CD4-positive, alpha-beta memory T cell (primary cell): ENCODE results near the gene PDE6A. TPM values are rescaled to one million over a fixed set of nuclear protein-coding genes. Genes with fewer than 3 reads are reported as not detected.

ENCODE experiments used
- CTCF ChIA-PET: fragments of 350-600 bp; sonication (Branson Sonifier 250); formaldehyde crosslinking; loops from one replicate; lab custom pipeline; 2021; ENCODE audit warnings: inconsistent platforms; ENCODE audit not compliant: partially characterized antibody; lab: Charles Lee
- POLR2A ChIA-PET: fragments of 350-600 bp; sonication (Branson Sonifier 250); formaldehyde crosslinking; loops from one replicate; lab custom pipeline; 2021; ENCODE audit not compliant: partially characterized antibody; lab: Charles Lee
- DNase-seq, 5 donors: peaks; one replicate each; pipeline versions ENCODE4 v3.0.0 to v3.0.0-alpha.2; 2020 to 2022; ENCODE audit warnings: mixed read lengths in 1 of 5
- H3K27ac ChIP-seq: one replicate; pipeline ENCODE4 v1.7.0; 2013; ENCODE audit warnings: low read depth, low read length
- H3K27me3 ChIP-seq: 2 replicates; pipeline ENCODE4 v1.7.0; 2013; ENCODE audit warnings: mild to moderate bottlenecking, low read length, moderate library complexity; ENCODE audit not compliant: insufficient read depth
- H3K36me3 ChIP-seq: 2 replicates; pipeline ENCODE4 v1.7.0; 2013; ENCODE audit warnings: mild to moderate bottlenecking, low read length, moderate library complexity; ENCODE audit not compliant: insufficient read depth
- H3K4me1 ChIP-seq: 2 replicates; pipeline ENCODE4 v1.7.0; 2013; ENCODE audit warnings: mild to moderate bottlenecking, low read length, moderate library complexity; ENCODE audit not compliant: insufficient read depth
- H3K4me3 ChIP-seq, 2 donors: one replicate each; pipeline ENCODE4 v1.7.0; 2013; ENCODE audit warnings: low read length in 2 of 2, mild to moderate bottlenecking in 1 of 2
- H3K9me3 ChIP-seq, 2 donors: one replicate each; pipeline ENCODE4 v1.7.0; 2013; ENCODE audit warnings: low read length in 2 of 2, control low read depth in 1 of 2; ENCODE audit not compliant: control insufficient read depth in 1 of 2
- H3K27ac Mint-ChIP-seq, 7 donors: one replicate each; pipeline ENCODE4 v1.8.0; 2020 to 2021; ENCODE audit warnings: mixed read lengths in 7 of 7, mild to moderate bottlenecking in 6 of 7, inconsistent platforms in 3 of 7, moderate library complexity in 3 of 7
- H3K27me3 Mint-ChIP-seq, 2 donors: one replicate each; pipeline ENCODE4 v1.8.0; 2020 to 2021; ENCODE audit warnings: mixed read lengths in 2 of 2
- H3K36me3 Mint-ChIP-seq, 2 donors: one replicate each; pipeline ENCODE4 v1.8.0; 2020 to 2021; ENCODE audit warnings: mixed read lengths in 2 of 2, inconsistent platforms in 1 of 2, mild to moderate bottlenecking in 1 of 2
- H3K4me1 Mint-ChIP-seq, 4 donors: one replicate each; pipeline ENCODE4 v1.8.0; 2020 to 2021; ENCODE audit warnings: mixed read lengths in 4 of 4, mild to moderate bottlenecking in 1 of 4
- H3K4me3 Mint-ChIP-seq, 8 donors: one replicate each; pipeline ENCODE4 v1.8.0; 2020 to 2021; ENCODE audit warnings: mixed read lengths in 8 of 8, mild to moderate bottlenecking in 7 of 8, moderate library complexity in 6 of 8, inconsistent platforms in 3 of 8
- H3K9me3 Mint-ChIP-seq, 8 donors: one replicate each; pipeline ENCODE4 v1.8.0; 2020 to 2021; ENCODE audit warnings: mixed read lengths in 8 of 8, mild to moderate bottlenecking in 5 of 8, inconsistent platforms in 3 of 8, moderate library complexity in 1 of 8
- intact Hi-C: fragments of 100-400 bp; cut with micrococcal nuclease; formaldehyde crosslinking; loops from one replicate; pipeline ENCODE4 v1.15.1; 2023
- polyA plus RNA-seq, 2 donors: library from polyadenylated mRNA; unstranded; fragments of 300-500 nt; fragmentation: Illumina TruSeq; gene quantifications; one replicate each; pipeline ENCODE4 v1.2.3, GENCODE V29; 2021
- total RNA-seq, 2 experiments: library from RNA; stranded (reverse); gene quantifications; one replicate each; pipeline ENCODE4 v1.2.3, GENCODE V29; 2021

Gene PDE6A
- total and polyA plus RNA-seq, 4 experiments from 2014 or later: not detected

- no peak overlapping the region for H3K4me3 Mint-ChIP-seq
- H3K9me3 Mint-ChIP-seq: no peaks in the 10 kb centered on the region
- H3K4me1 ChIP-seq: no peaks in the 10 kb centered on the region
- intact Hi-C loops: no loop called here
- no peaks in the 10 kb centered on the region for H3K9me3 ChIP-seq
- CTCF ChIA-PET: interaction anchor here (0.8 to 15.3 kb wide), 14 partner anchors 9 to 193 kb away, joined by 3 to 309 read pairs (median 8); no protein-coding TSS in a partner anchor
- no peak overlapping the region for H3K4me3 ChIP-seq
- H3K36me3 Mint-ChIP-seq: peaks cover 13 to 14% of the 10 kb centered on the region in 2 donors
- H3K27ac ChIP-seq: no peak overlapping the region
- peaks cover 0 to 4% (median 2%) of the 10 kb centered on the region in 4 donors for H3K4me1 Mint-ChIP-seq
- H3K27me3 Mint-ChIP-seq: no peaks in the 10 kb centered on the region
- no peaks in the 10 kb centered on the region for H3K36me3 ChIP-seq
- no peak overlapping the region for H3K27ac Mint-ChIP-seq
- no peaks in the 10 kb centered on the region for H3K27me3 ChIP-seq
- DNase-seq: no peak
- POLR2A ChIA-PET: no interaction called here
Observed at GRCh38 chr5:149830579-149830978, 114.0 kb downstream of the PDE6A start.

- Mint-ChIP-seq H3K27ac (no peak overlapping the region), H3K4me1 (peaks cover 0 to 4% (median 2%) of the 10 kb centered on the region in 4 donors), H3K4me3 (no peak overlapping the region), H3K9me3 (no peaks in the 10 kb centered on the region), H3K27me3 (no peaks in the 10 kb centered on the region), H3K36me3 (peaks cover 9% of the 10 kb centered on the region in 2 donors)
- DNase-seq: no peak
- Histone ChIP-seq H3K27ac (no peak overlapping the region), H3K27me3 (no peaks in the 10 kb centered on the region), H3K4me3 (no peak overlapping the region), H3K4me1 (no peaks in the 10 kb centered on the region), H3K9me3 (no peaks in the 10 kb centered on the region), H3K36me3 (no peaks in the 10 kb centered on the region)
- CTCF ChIA-PET: interaction anchor here (0.6 to 15.3 kb wide), 20 partner anchors 9 to 879 kb away, joined by 3 to 309 read pairs (median 4); no protein-coding TSS in a partner anchor
- POLR2A ChIA-PET: no interaction called here
- intact Hi-C loops: loop anchor here (2.0 kb wide), 1 partner anchor 99 kb away; the partner anchor contains the start of gene PPARGC1B
Observed at GRCh38 chr5:149829954-149830353, 114.6 kb downstream of the PDE6A start.

- CTCF ChIA-PET: interaction anchor here (0.6 to 15.3 kb wide), 29 partner anchors 8 to 426 kb away, joined by 3 to 309 read pairs (median 4); no protein-coding TSS in a partner anchor
- Mint-ChIP-seq H3K27me3 (no peaks in the 10 kb centered on the region), H3K36me3 (peaks cover 4 to 5% of the 10 kb centered on the region in 2 donors), H3K27ac (peak overlapping the region in 1 of 7 donors; percentile 54), H3K9me3 (no peaks in the 10 kb centered on the region), H3K4me3 (no peak overlapping the region), H3K4me1 (peaks cover 0 to 4% (median 2%) of the 10 kb centered on the region in 4 donors)
- H3K27ac ChIP-seq: no peak overlapping the region
- no peaks in the 10 kb centered on the region for H3K36me3 ChIP-seq
- H3K4me1 ChIP-seq: no peaks in the 10 kb centered on the region
- no peaks in the 10 kb centered on the region for H3K9me3 ChIP-seq
- H3K27me3 ChIP-seq: no peaks in the 10 kb centered on the region
- POLR2A ChIA-PET: interaction anchor here (1.4 kb wide), 1 partner anchor 192 kb away, joined by 4 read pairs; no protein-coding TSS in a partner anchor
- H3K4me3 ChIP-seq: no peak overlapping the region
- intact Hi-C loops: loop anchor here (1.0 to 2.0 kb wide), 3 partner anchors 98 to 192 kb away; partner anchors contain the start of gene PPARGC1B
- peak; percentile 65 to 73 (median 67) for DNase-seq
Observed at GRCh38 chr5:149828161-149829011, 116.2 kb downstream of the PDE6A start.

- POLR2A ChIA-PET: interaction anchor here (1.4 kb wide), 1 partner anchor 191 kb away, joined by 4 read pairs; no protein-coding TSS in a partner anchor
- Histone ChIP-seq H3K27ac (no peak overlapping the region), H3K36me3 (no peaks in the 10 kb centered on the region), H3K4me3 (no peak overlapping the region), H3K27me3 (no peaks in the 10 kb centered on the region), H3K9me3 (no peaks in the 10 kb centered on the region), H3K4me1 (no peaks in the 10 kb centered on the region)
- H3K36me3 Mint-ChIP-seq: peaks cover 4 to 5% of the 10 kb centered on the region in 2 donors
- CTCF ChIA-PET: interaction anchor here (0.8 to 15.3 kb wide), 19 partner anchors 9 to 209 kb away, joined by 3 to 309 read pairs (median 5); no protein-coding TSS in a partner anchor
- H3K27me3 Mint-ChIP-seq: no peaks in the 10 kb centered on the region
- DNase-seq: no peak
- no peak overlapping the region for H3K27ac Mint-ChIP-seq
- no peaks in the 10 kb centered on the region for H3K9me3 Mint-ChIP-seq
- H3K4me3 Mint-ChIP-seq: no peak overlapping the region
- intact Hi-C loops: no loop called here
- peaks cover 0 to 4% (median 2%) of the 10 kb centered on the region in 4 donors for H3K4me1 Mint-ChIP-seq
Observed at GRCh38 chr5:149827546-149827945, 117.0 kb downstream of the PDE6A start.

GRCh38 chr5:149827086-149827485, 117.5 kb downstream of the PDE6A start:
- no peaks in the 10 kb centered on the region for H3K36me3 ChIP-seq
- no peak overlapping the region for H3K27ac Mint-ChIP-seq
- intact Hi-C loops: no loop called here
- no peaks in the 10 kb centered on the region for H3K9me3 Mint-ChIP-seq
- POLR2A ChIA-PET: no interaction called here
- H3K36me3 Mint-ChIP-seq: peaks cover 1 to 5% of the 10 kb centered on the region in 2 donors
- DNase-seq: no peak
- no peaks in the 10 kb centered on the region for H3K27me3 Mint-ChIP-seq
- no peak overlapping the region for H3K27ac ChIP-seq
- H3K4me3 ChIP-seq: no peak overlapping the region
- no peaks in the 10 kb centered on the region for H3K4me1 ChIP-seq
- H3K4me1 Mint-ChIP-seq: peaks cover 0 to 4% (median 2%) of the 10 kb centered on the region in 4 donors
- no peaks in the 10 kb centered on the region for H3K27me3 ChIP-seq
- H3K9me3 ChIP-seq: no peaks in the 10 kb centered on the region
- CTCF ChIA-PET: interaction anchor here (0.8 to 15.3 kb wide), 12 partner anchors 8 to 209 kb away, joined by 3 to 309 read pairs (median 6); no protein-coding TSS in a partner anchor
- no peak overlapping the region for H3K4me3 Mint-ChIP-seq

GRCh38 chr5:149826574-149826973, 118.0 kb downstream of the PDE6A start:
- intact Hi-C loops: no loop called here
- Mint-ChIP-seq H3K27me3 (no peaks in the 10 kb centered on the region), H3K4me3 (no peak overlapping the region), H3K27ac (no peak overlapping the region), H3K9me3 (no peaks in the 10 kb centered on the region), H3K36me3 (peaks cover 1 to 5% of the 10 kb centered on the region in 2 donors), H3K4me1 (peaks cover 0 to 4% (median 2%) of the 10 kb centered on the region in 4 donors)
- Histone ChIP-seq H3K9me3 (no peaks in the 10 kb centered on the region), H3K27ac (no peak overlapping the region), H3K36me3 (no peaks in the 10 kb centered on the region), H3K4me1 (no peaks in the 10 kb centered on the region), H3K4me3 (no peak overlapping the region), H3K27me3 (no peaks in the 10 kb centered on the region)
- ChIA-PET POLR2A (no interaction called here), CTCF (interaction anchor here (0.8 to 15.3 kb wide), 10 partner anchors 8 to 189 kb away, joined by 3 to 309 read pairs (median 5); no protein-coding TSS in a partner anchor)
- DNase-seq: no peak

GRCh38 chr5:149824846-149825245, 119.7 kb downstream of the PDE6A start:
- H3K9me3 ChIP-seq: no peaks in the 10 kb centered on the region
- Mint-ChIP-seq H3K36me3 (no peaks in the 10 kb centered on the region), H3K27ac (no peak overlapping the region), H3K4me3 (no peak overlapping the region), H3K4me1 (peaks cover 0 to 4% (median 2%) of the 10 kb centered on the region in 4 donors), H3K27me3 (no peaks in the 10 kb centered on the region), H3K9me3 (no peaks in the 10 kb centered on the region)
- DNase-seq: no peak
- ChIA-PET CTCF (interaction anchor here (0.9 to 15.3 kb wide), 7 partner anchors 9 to 201 kb away, joined by 3 to 309 read pairs (median 4); no protein-coding TSS in a partner anchor), POLR2A (no interaction called here)
- H3K36me3 ChIP-seq: no peaks in the 10 kb centered on the region
- H3K27me3 ChIP-seq: no peaks in the 10 kb centered on the region
- intact Hi-C loops: no loop called here
- H3K27ac ChIP-seq: no peak overlapping the region
- no peaks in the 10 kb centered on the region for H3K4me1 ChIP-seq
- no peak overlapping the region for H3K4me3 ChIP-seq
